Transverse colon (tissue), 4 donors: ENCODE measurements around the gene MDH1.

Experiments used
- EP300 ChIP-seq: sonication (generic); formaldehyde crosslinking; IDR thresholded peaks from one replicate; pipeline ENCODE4 v1.6.1; 2017; ENCODE audit warnings: antibody characterized with exemption, low read depth
- POLR2A ChIP-seq: fragments of 450-650 bp; IDR thresholded peaks from one replicate; pipeline ENCODE4 v1.6.1; 2016; ENCODE audit warnings: antibody characterized with exemption, mild to moderate bottlenecking, moderate library complexity
- POLR2AphosphoS5 ChIP-seq, 3 donors: sonication (generic); formaldehyde crosslinking; IDR thresholded peaks; one replicate each; pipeline ENCODE4 v1.6.1; 2016; ENCODE audit warnings: antibody characterized with exemption in 3 of 3
- TF ChIP-seq, protein P1 (sequence below), 5 experiments: fragments of 200-600 bp in 3 of 5; fragments of 450-650 bp in 2 of 5; sonication (generic) in 3 of 5; IDR thresholded peaks; 1 replicate in 2 of 5; 2 replicates in 3 of 5; pipeline ENCODE4 v1.5.1; 2016 to 2017; ENCODE audit warnings: antibody characterized with exemption in 5 of 5, inconsistent platforms in 3 of 5, mild to moderate bottlenecking in 2 of 5, moderate library complexity in 1 of 5

DNA sequence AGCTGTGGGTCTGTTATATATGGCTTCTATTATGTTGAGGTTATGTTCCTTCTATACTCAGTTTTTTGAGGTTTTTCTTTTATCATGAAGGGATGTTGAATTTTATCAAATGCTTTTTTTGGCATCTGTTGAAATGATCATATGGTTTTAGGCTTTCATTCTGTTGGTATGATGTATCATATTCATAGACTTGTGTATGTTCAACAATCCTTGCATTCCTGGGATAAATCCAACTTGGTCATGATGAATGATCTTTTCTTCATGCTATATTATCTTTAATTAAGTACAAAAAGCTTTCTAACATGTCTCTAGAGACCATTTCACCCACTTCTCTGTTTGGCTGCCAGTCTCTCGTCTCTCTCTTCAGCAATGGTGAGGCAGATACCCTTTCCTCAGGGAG lies 54.2 kb downstream of the MDH1 start:
- no peak for TF ChIP-seq POLR2A
- TF ChIP-seq, protein P1, sequence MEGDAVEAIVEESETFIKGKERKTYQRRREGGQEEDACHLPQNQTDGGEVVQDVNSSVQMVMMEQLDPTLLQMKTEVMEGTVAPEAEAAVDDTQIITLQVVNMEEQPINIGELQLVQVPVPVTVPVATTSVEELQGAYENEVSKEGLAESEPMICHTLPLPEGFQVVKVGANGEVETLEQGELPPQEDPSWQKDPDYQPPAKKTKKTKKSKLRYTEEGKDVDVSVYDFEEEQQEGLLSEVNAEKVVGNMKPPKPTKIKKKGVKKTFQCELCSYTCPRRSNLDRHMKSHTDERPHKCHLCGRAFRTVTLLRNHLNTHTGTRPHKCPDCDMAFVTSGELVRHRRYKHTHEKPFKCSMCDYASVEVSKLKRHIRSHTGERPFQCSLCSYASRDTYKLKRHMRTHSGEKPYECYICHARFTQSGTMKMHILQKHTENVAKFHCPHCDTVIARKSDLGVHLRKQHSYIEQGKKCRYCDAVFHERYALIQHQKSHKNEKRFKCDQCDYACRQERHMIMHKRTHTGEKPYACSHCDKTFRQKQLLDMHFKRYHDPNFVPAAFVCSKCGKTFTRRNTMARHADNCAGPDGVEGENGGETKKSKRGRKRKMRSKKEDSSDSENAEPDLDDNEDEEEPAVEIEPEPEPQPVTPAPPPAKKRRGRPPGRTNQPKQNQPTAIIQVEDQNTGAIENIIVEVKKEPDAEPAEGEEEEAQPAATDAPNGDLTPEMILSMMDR (IDR thresholded peaks at IDR 0.05) = no peak
- no peak for TF ChIP-seq POLR2AphosphoS5 (IDR thresholded peaks at IDR 0.05)
- no peak for TF ChIP-seq EP300
